GM06990 (cell line): ENCODE measurements around the gene CFAP299.

Source experiments
- DNase-seq: peaks from one replicate; pipeline ENCODE4 v3.0.0-alpha.2; 2011; ENCODE audit not compliant: insufficient read length; ENCODE audit errors: extremely low read depth
- H3K27me3 ChIP-seq: replicated peaks from 2 replicates; pipeline ENCODE4 v1.6.0; 2011; ENCODE audit warnings: low read length; ENCODE audit not compliant: control insufficient read depth, insufficient read depth
- H3K36me3 ChIP-seq: 2 replicates; pipeline ENCODE4 v1.5.1; 2011; ENCODE audit warnings: low read length; ENCODE audit not compliant: control insufficient read depth, insufficient read depth
- H3K4me3 ChIP-seq: replicated peaks from 2 replicates; pipeline ENCODE4 v1.5.1; 2011; ENCODE audit warnings: low read depth, mild to moderate bottlenecking, control low read depth, low read length
- CTCF ChIP-seq: IDR thresholded peaks from 2 replicates; pipeline ENCODE4 v1.5.1; 2011; ENCODE audit warnings: low read length, control low read depth, mild to moderate bottlenecking, inconsistent platforms; ENCODE audit not compliant: insufficient read depth, poor library complexity, severe bottlenecking

The CFAP299 gene

DNA sequence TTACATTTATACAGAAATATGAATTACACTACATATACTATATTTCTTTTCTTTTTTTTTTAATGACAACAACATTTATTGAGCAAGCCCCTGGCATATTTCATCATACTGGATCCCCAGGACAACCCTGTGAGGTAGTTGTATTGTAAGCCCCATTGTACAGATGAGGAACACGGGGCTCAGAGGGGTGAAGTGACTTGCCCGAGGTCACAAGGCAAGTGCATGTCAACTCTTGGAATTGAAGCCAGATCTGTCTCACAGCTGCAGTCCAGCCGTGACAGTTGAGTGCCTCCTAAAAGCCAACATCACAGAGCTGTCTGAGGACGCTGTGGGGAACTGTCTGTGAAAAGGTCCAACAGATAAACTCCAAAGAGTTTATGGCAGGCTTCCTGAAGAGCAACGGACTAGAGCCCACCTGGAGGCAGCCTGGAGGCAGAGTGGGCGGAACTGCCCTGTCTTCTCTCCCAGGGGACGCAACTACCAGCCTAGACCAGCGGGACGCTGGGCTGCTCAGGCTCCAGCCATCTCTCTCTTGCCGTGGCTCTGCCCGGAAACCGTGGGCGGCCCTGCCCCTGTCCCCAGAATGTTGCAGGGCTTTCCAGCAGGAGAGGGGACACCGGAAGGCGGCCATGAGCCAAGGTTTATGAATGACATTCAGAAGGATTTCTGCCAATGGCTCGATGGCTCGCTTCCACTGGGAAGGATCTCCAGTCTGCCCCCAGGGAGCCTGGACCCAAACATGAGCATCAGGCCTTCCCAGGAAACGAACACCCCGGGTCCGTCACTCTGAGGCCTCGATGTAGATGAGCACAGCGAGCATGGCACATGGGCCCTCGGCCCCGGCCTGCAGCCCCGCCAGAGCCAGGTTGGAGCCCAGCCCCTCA lies 50.1 kb downstream of the CFAP299 start:
- no peak for TF ChIP-seq CTCF
- Histone ChIP-seq H3K27me3 (no peaks in the 10 kb centered on the region), H3K4me3 (no peak overlapping the region), H3K36me3 (no peaks in the 10 kb centered on the region)
- DNase-seq: no peak

DNA sequence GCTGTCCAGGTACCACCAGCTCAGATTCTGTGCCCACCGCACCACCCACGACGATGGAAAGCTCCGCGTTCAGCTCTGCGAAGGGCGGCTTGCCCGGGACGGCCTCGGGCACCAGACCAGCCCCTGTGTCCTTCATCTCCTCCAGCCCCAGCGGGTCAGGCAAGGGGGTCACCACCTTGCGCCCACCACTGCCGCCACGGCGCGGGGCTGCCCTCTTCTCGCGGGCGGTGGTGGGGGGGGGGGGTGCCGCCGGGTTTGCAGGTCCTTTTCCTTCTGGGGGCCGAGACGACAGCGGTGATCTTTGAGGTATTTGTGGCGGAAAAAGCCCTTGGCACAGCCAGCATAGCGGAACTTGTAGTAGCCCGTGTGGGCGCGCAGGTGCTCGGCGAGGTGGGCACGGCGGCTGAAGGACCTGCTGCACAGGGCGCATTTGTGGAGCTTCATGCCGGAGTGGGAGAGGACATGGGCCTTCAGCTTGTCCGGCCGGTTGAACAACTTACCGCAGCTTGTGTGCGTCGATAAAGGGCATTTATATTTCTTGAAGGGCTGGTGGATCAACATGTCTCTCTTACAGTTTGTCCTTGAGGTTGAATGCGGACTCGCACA lies 50.9 kb downstream of the CFAP299 start:
- Histone ChIP-seq H3K36me3 (no peaks in the 10 kb centered on the region), H3K27me3 (no peaks in the 10 kb centered on the region), H3K4me3 (no peak overlapping the region)
- DNase-seq: no peak
- TF ChIP-seq CTCF: no peak

DNA sequence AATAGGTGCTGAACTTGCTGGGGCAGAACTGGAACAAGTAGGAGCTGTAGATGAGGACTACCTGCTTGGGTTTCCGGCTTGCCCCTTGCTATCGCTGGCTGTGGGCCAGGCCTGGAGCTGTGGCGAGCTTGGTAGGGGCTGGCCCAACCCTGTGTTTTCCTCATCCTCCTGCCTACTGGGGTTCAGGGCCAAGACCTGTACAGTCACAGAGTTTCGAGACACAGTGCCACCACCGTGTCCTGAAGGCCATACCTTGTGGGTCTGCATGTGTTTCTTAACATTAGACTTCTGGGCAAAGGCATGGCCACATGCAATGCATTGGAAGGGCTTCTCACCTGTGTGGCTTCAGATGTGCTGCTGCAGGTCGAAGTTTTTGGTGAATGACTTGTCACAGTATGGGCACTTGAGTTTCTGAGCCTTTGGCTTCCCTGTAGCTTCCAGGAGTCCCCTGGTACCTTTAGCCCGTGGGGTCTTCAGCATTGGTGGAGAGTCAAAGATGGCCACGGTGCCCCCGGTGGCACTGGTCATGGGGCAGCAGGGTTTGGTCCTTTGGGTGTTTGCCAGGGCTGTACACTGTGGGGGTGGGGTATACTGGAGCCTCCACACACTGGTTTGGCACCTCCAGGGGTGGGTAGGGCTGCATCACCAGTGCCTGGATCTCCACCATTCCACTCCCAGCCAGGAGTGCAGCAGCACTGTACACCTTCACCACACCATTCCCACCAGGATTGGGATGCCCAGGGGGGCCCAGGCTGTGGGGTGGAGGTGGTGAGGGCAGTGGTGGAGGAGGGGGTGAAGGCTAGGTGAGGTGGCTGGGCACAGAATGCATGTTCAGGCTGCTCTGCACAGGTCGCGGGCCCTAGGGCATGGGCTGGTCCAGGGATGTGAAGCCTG lies 52.1 kb downstream of the CFAP299 start:
- no peak overlapping the region for H3K4me3 ChIP-seq
- no peaks in the 10 kb centered on the region for H3K27me3 ChIP-seq
- H3K36me3 ChIP-seq: no peaks in the 10 kb centered on the region
- TF ChIP-seq CTCF: no peak
- no peak for DNase-seq

- no peaks in the 10 kb centered on the region for H3K27me3 ChIP-seq
- TF ChIP-seq CTCF: no peak
Measured at GRCh38 chr4:80388284-80388607, 52.7 kb downstream of the CFAP299 start.

DNA sequence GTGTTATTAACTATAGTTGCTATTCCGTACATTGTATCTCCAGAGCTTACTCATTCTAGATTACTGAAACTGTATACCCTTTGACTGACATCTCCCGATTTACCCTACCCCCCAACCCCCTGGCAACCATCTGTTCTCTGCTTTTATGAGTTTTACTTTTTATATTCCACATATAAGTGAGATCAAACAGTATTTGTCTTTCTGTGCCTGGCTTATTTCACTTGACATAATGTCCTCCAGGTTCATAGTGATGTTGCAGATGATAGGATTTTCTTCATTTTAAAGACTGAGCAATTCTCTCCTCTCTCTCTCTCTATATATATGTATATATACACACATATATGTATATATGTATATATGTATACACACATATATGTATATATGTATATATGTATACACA lies 54.6 kb downstream of the CFAP299 start:
- H3K36me3 ChIP-seq: no peaks in the 10 kb centered on the region
- H3K4me3 ChIP-seq: no peak overlapping the region
- H3K27me3 ChIP-seq: no peaks in the 10 kb centered on the region
- no peak for DNase-seq
- no peak for TF ChIP-seq CTCF

More at GRCh38 chr4:80388284-80388607, 52.7 kb downstream of the CFAP299 start:
- no peak for DNase-seq
- Histone ChIP-seq H3K4me3 (no peak overlapping the region), H3K36me3 (no peaks in the 10 kb centered on the region)
